GM12878 (cell line): ENCODE measurements around the gene GNPTG. TPM values are rescaled to one million over a fixed set of nuclear protein-coding genes. Genes with fewer than 3 reads are reported as not detected.

Source experiments
- BRCA1 ChIP-seq: IDR thresholded peaks from 2 replicates; pipeline ENCODE4 v1.6.1; 2011; ENCODE audit warnings: low read depth, low read length, improper control_type of control experiment
- CBX3 ChIP-seq: fragments of 200-600 bp; sonication (generic); IDR thresholded peaks from 2 replicates; pipeline ENCODE4 v1.6.1; 2016; ENCODE audit warnings: low read depth, borderline replicate concordance
- CHD4 ChIP-seq: fragments of 200-600 bp; sonication (generic); IDR thresholded peaks from 2 replicates; pipeline ENCODE4 v1.6.1; 2016; ENCODE audit warnings: mild to moderate bottlenecking
- DPF2 ChIP-seq: fragments of 450-650 bp; IDR thresholded peaks from 2 replicates; pipeline ENCODE4 v1.6.1; 2017; ENCODE audit warnings: mild to moderate bottlenecking
- EP300 ChIP-seq, 2 experiments: fragments of 150-350 bp in 1 of 2; IDR thresholded peaks; 2 replicates each; pipeline ENCODE4 v1.6.1; 2011 to 2012; ENCODE audit warnings: low read depth in 2 of 2, low read length in 2 of 2, borderline replicate concordance in 1 of 2, improper control_type of control experiment in 1 of 2, inconsistent platforms in 1 of 2; ENCODE audit not compliant: control insufficient read depth in 1 of 2
- ESRRA ChIP-seq: IDR thresholded peaks from 2 replicates; pipeline ENCODE4 v1.6.1; 2012; ENCODE audit warnings: mild to moderate bottlenecking, low read length, improper control_type of control experiment
- ETV6 ChIP-seq, 2 experiments: fragments of 450-650 bp in 1 of 2; IDR thresholded peaks in 1 of 2; conservative IDR thresholded peaks in 1 of 2; 2 replicates each; pipeline ENCODE4 v1.6.1; 2014; ENCODE audit warnings: antibody characterized with exemption in 1 of 2, borderline replicate concordance in 1 of 2, low read depth in 1 of 2, mild to moderate bottlenecking in 1 of 2, moderate library complexity in 1 of 2
- FOS ChIP-seq: IDR thresholded peaks from 3 replicates; pipeline ENCODE4 v1.6.1; 2011; ENCODE audit warnings: borderline replicate concordance; ENCODE audit not compliant: insufficient read length; ENCODE audit errors: extremely low read depth
- HCFC1 ChIP-seq: fragments of 150-350 bp; IDR thresholded peaks from 2 replicates; pipeline ENCODE4 v1.6.1; 2014; ENCODE audit warnings: low read length
- MTA2 ChIP-seq: fragments of 450-650 bp; IDR thresholded peaks from 2 replicates; pipeline ENCODE4 v1.6.1; 2016; ENCODE audit warnings: low read depth, mild to moderate bottlenecking, moderate library complexity
- MYB ChIP-seq: fragments of 150-350 bp; IDR thresholded peaks from 2 replicates; pipeline ENCODE4 v1.6.1; 2014; ENCODE audit warnings: mild to moderate bottlenecking, low read depth, low read length, borderline replicate concordance
- NRF1 ChIP-seq: conservative IDR thresholded peaks from 2 replicates; pipeline ENCODE4 v1.6.1; 2011; ENCODE audit warnings: mild to moderate bottlenecking, low read depth, low read length, improper control_type of control experiment
- PML ChIP-seq: IDR thresholded peaks from 2 replicates; pipeline ENCODE4 v1.6.1; 2012; ENCODE audit warnings: low read length, inconsistent platforms
- POLR2AphosphoS2 ChIP-seq: IDR thresholded peaks from 2 replicates; pipeline ENCODE4 v1.6.1; 2011; ENCODE audit warnings: low read depth, mild to moderate bottlenecking, low read length, improper control_type of control experiment, moderate library complexity
- POU2F2 ChIP-seq: IDR thresholded peaks from 3 replicates; pipeline ENCODE4 v1.6.1; 2011; ENCODE audit warnings: low read depth, mild to moderate bottlenecking, low read length, borderline replicate concordance
- SREBF1 ChIP-seq: IDR thresholded peaks from 2 replicates; pipeline ENCODE4 v1.6.1; 2012; ENCODE audit warnings: mild to moderate bottlenecking, low read length
- SREBF2 ChIP-seq: IDR thresholded peaks from 2 replicates; pipeline ENCODE4 v1.6.1; 2012; ENCODE audit warnings: mild to moderate bottlenecking, low read length
- WRNIP1 ChIP-seq: IDR thresholded peaks from 2 replicates; pipeline ENCODE4 v1.6.1; 2011; ENCODE audit warnings: low read depth, low read length, improper control_type of control experiment, borderline replicate concordance
- polyA plus RNA-seq, 11 experiments: library from polyadenylated mRNA; depleted of rRNA in 4 of 11; unstranded in 6 of 11; stranded (reverse) in 5 of 11; fragments of >200 nt; fragmentation: Nextera tagmentation in 4 of 11; fragmentation: Illumina TruSeq in 1 of 11; extraction: Ambion mirVana in 4 of 11; extraction: Trizol in 1 of 11; gene quantifications; 1 replicate in 1 of 11; 2 replicates in 10 of 11; pipeline versions ENCODE4 v1.2.1 to v1.2.3, GENCODE V29; 2011 to 2016; ENCODE audit warnings: inconsistent platforms in 2 of 11, missing spikeins in 2 of 11, low read depth in 1 of 11
- total RNA-seq, 4 experiments: library from RNA; depleted of rRNA in 3 of 4; stranded (reverse); fragments of >200 nt in 3 of 4; fragmentation: Illumina TruSeq in 1 of 4; extraction: Trizol in 1 of 4; gene quantifications; 2 replicates each; pipeline versions ENCODE4 v1.2.1 to v1.2.3, GENCODE V29; 2013 to 2021
- TF ChIP-seq, protein P1 (sequence below): IDR thresholded peaks from 2 replicates; pipeline ENCODE4 v1.6.1; 2011; ENCODE audit warnings: low read depth, low read length, improper control_type of control experiment, borderline replicate concordance
- TF ChIP-seq, protein P2 (sequence below): fragments of 450-650 bp; IDR thresholded peaks from 2 replicates; pipeline ENCODE4 v1.6.1; 2017; ENCODE audit warnings: mild to moderate bottlenecking
- TF ChIP-seq, protein P3 (sequence below): IDR thresholded peaks from 2 replicates; pipeline ENCODE4 v1.6.1; 2012; ENCODE audit warnings: low read length, inconsistent platforms
- TF ChIP-seq, protein P4 (sequence below): fragments of 150-350 bp; IDR thresholded peaks from 2 replicates; pipeline ENCODE4 v1.6.1; 2016; ENCODE audit warnings: low read depth, low read length

The GNPTG gene
- total and polyA plus RNA-seq, 10 of the 15 experiments (the other 5 are each of a cell fraction or from before 2014, with no cell fraction given), result 0.80 to 32.6 (median 20.9) TPM

DNA sequence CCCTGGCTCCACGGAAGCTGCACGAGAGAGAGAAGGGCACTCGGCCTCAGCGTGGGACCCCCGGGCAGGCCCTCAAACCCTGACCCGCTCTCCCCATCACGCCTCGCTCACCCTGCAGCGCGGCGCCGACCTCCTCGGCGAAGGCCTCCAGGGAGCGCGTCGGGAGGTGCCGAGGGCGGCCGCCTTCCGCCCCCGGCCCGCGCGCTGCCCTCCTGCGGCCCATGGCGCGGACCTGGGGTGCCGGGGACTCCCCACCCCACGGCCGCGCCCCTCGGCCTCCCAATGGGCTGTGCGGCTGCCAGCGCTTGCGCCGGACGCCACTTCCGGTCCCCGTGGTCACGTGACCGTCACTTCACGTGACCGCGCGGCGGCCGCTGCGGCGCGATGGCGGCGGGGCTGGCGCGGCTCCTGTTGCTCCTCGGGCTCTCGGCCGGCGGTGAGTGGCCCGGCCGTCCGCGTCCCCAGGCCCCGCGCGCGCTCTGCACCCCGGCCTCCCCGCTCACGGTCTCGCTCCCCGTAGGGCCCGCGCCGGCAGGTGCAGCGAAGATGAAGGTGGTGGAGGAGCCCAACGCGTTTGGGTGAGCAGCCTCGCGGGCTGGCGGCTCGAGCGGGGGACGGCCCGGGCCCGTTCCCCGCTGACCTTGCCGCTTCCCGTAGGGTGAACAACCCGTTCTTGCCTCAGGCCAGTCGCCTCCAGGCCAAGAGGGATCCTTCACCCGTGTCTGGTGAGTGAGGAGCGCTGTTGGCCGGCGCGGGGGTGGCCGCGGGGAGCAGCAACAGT lies at the start of gene GNPTG, which contains the start of gene TSR3 (continued):
- peak; percentile 76; the same call in 1 of the 2 replicates for TF ChIP-seq POLR2AphosphoS2
- peak; percentile 65 for TF ChIP-seq SREBF1
- peak; percentile 75 for TF ChIP-seq POU2F2
- TF ChIP-seq, protein P1, sequence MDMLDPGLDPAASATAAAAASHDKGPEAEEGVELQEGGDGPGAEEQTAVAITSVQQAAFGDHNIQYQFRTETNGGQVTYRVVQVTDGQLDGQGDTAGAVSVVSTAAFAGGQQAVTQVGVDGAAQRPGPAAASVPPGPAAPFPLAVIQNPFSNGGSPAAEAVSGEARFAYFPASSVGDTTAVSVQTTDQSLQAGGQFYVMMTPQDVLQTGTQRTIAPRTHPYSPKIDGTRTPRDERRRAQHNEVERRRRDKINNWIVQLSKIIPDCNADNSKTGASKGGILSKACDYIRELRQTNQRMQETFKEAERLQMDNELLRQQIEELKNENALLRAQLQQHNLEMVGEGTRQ, result peak; percentile 98
- TF ChIP-seq CBX3, result no peak
- TF ChIP-seq BRCA1, result no peak
- TF ChIP-seq, protein P2, sequence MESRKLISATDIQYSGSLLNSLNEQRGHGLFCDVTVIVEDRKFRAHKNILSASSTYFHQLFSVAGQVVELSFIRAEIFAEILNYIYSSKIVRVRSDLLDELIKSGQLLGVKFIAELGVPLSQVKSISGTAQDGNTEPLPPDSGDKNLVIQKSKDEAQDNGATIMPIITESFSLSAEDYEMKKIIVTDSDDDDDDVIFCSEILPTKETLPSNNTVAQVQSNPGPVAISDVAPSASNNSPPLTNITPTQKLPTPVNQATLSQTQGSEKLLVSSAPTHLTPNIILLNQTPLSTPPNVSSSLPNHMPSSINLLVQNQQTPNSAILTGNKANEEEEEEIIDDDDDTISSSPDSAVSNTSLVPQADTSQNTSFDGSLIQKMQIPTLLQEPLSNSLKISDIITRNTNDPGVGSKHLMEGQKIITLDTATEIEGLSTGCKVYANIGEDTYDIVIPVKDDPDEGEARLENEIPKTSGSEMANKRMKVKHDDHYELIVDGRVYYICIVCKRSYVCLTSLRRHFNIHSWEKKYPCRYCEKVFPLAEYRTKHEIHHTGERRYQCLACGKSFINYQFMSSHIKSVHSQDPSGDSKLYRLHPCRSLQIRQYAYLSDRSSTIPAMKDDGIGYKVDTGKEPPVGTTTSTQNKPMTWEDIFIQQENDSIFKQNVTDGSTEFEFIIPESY, result no peak
- TF ChIP-seq SREBF2, result no peak
- no peak for TF ChIP-seq ETV6 (conservative IDR thresholded peaks at IDR 0.05 in 1 of 2, IDR thresholded peaks at IDR 0.05 in 1 of 2; ENCODE audit: borderline replicate concordance in 1 of 2, low read depth in 1 of 2)
- peak in 1 of 2 experiments; percentile 59; a peak in 1 of 4 replicates for TF ChIP-seq EP300 (IDR thresholded peaks at IDR 0.05; ENCODE audit: borderline replicate concordance in 1 of 2, control insufficient read depth in 1 of 2, low read depth in 2 of 2, low read length in 2 of 2)
- no peak for TF ChIP-seq MYB
- TF ChIP-seq, protein P3, sequence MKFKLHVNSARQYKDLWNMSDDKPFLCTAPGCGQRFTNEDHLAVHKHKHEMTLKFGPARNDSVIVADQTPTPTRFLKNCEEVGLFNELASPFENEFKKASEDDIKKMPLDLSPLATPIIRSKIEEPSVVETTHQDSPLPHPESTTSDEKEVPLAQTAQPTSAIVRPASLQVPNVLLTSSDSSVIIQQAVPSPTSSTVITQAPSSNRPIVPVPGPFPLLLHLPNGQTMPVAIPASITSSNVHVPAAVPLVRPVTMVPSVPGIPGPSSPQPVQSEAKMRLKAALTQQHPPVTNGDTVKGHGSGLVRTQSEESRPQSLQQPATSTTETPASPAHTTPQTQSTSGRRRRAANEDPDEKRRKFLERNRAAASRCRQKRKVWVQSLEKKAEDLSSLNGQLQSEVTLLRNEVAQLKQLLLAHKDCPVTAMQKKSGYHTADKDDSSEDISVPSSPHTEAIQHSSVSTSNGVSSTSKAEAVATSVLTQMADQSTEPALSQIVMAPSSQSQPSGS, result no peak
- TF ChIP-seq MTA2, result no peak
- TF ChIP-seq CHD4, result no peak
- no peak for TF ChIP-seq ESRRA
- peak; percentile 93 for TF ChIP-seq DPF2
- no peak for TF ChIP-seq WRNIP1
- no peak for TF ChIP-seq PML
- peak; percentile 72 for TF ChIP-seq NRF1
- TF ChIP-seq FOS, result peak; percentile 40
- TF ChIP-seq, protein P4, sequence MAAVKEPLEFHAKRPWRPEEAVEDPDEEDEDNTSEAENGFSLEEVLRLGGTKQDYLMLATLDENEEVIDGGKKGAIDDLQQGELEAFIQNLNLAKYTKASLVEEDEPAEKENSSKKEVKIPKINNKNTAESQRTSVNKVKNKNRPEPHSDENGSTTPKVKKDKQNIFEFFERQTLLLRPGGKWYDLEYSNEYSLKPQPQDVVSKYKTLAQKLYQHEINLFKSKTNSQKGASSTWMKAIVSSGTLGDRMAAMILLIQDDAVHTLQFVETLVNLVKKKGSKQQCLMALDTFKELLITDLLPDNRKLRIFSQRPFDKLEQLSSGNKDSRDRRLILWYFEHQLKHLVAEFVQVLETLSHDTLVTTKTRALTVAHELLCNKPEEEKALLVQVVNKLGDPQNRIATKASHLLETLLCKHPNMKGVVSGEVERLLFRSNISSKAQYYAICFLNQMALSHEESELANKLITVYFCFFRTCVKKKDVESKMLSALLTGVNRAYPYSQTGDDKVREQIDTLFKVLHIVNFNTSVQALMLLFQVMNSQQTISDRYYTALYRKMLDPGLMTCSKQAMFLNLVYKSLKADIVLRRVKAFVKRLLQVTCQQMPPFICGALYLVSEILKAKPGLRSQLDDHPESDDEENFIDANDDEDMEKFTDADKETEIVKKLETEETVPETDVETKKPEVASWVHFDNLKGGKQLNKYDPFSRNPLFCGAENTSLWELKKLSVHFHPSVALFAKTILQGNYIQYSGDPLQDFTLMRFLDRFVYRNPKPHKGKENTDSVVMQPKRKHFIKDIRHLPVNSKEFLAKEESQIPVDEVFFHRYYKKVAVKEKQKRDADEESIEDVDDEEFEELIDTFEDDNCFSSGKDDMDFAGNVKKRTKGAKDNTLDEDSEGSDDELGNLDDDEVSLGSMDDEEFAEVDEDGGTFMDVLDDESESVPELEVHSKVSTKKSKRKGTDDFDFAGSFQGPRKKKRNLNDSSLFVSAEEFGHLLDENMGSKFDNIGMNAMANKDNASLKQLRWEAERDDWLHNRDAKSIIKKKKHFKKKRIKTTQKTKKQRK, result peak; percentile 47
- peak; percentile 85 for TF ChIP-seq HCFC1
